Activated T-helper 9 cell treated with anti-CD3 and anti-CD28 coated beads, Interleukin-2, amount 50 U/mL, for 16 hours (primary cell): ENCODE results near the gene RGS9BP.
"Not testable (repeated sequence)": the region's sequence is repeated elsewhere in the genome, so short reads cannot be mapped to it uniquely, and the experiment has no call there.

ENCODE experiments used
- DNase-seq: peaks from one replicate; pipeline ENCODE4 v3.0.0-alpha.2; 2020; ENCODE audit warnings: low read depth

Gene RGS9BP, protein sequence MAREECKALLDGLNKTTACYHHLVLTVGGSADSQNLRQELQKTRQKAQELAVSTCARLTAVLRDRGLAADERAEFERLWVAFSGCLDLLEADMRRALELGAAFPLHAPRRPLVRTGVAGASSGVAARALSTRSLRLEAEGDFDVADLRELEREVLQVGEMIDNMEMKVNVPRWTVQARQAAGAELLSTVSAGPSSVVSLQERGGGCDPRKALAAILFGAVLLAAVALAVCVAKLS

DNA sequence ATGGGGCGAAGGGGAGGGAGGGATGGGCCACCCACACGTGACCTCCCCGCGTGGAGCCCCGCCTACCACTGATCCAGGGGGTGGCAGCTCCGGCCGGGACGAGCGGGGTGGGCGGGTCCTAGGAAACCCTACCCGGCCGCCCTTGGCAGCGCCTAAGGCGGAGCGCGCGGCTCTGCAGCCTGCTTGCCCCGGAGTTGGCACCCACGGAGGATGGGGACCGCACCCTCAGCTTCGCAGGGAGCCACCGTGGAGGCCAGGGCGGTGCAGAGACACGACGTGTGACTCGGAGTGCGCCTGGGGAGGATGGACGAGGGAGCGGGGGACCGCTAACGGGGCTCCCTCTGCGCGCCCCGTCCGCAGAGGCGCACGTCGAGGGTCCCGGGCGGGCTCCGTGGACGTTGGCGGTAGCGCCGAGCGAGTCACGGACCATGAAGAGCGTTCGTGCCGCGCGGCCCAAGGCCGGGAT lies at the start of gene RGS9BP:
Gene RGS9BP (plus strand): TSS at position 129 of the 466 bp plus-strand sequence. CDS start 416 bp downstream, outside the sequence.
- DNase-seq, result peak; percentile 47

DNA sequence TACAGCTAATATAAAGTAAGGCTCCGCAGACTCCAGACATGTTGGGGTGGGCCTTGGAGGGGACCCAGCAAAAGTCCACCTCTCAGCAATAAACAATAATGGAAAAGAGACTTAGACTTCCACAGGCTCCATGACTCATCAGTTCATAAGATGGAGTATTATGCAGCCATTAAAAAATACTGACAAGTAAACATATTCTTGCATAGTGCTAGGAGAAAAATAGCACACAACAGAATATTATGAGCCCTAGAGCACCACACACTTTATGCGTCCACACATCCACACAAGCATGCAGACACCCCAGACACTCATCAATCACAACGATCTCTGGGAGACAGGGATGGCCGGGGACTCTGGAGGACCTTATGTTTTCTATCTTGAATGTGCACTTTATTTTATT lies 48.7 kb upstream of the RGS9BP start:
- no peak for DNase-seq

DNA sequence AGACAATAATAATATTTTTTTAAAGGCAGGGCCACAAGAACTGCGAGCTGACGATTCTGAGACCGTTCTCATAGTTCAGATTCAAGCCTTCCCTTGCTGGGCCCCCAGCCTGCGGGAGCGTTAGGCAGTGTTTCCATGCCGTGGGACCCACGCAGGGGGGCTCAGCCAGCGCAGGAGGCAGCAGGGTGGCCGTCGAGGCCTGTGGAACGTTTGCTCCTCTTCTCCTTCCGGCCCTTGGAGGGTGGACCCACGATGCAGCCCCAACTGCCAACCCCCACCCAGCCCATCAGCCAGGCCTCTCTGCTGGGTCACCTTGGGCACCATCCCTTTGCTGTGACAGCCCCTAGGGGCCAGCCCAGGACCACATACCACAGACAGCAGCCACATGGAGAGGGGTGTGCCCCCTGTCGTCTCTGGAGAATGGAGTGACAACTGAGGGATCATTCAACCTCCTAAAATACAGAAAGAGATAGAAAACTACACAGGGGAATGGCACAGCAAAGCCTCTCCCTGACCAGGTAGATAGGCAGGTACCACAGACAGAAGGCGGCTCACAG lies 47.9 kb upstream of the RGS9BP start:
- DNase-seq, result no peak

DNA sequence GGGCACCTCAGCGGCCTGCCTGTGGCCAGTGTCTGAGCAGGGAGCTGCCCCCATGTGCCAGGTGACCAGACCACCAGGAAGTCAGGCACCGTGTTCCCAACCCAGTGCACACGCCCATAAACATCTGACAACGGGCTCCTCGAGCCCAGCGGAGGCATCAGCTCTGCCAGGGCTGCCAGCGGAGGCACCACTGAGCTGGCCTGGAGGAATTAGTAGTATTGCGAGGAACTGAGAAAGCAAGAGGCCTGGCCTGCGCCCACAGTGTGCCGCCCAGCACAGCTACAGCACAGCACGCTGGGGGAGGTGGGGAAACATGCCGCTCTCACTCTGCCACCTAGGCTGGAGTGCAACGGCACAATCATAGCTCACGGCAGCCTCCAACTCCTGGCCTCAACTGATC lies 45.3 kb upstream of the RGS9BP start:
- DNase-seq, result no peak

DNA sequence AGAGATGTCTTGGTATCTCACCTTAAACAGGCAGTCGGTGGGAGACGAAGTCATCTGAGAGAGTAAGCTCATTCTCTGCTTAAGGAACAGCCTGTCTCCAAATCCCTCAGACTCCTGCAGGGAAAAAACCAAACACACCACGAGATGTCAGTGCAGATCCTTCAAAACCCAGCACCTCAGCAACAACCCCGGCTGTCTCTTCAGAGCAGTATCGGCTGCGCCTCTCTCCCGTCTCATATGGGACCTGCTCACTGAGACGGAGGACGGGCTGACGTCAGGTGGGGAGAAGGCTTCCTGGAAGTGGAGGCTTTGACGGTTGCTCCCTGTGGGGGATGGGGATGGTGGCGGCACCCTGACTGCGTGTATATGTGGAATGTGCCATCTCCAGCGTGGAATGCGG lies 44.3 kb upstream of the RGS9BP start:
- no peak for DNase-seq

DNA sequence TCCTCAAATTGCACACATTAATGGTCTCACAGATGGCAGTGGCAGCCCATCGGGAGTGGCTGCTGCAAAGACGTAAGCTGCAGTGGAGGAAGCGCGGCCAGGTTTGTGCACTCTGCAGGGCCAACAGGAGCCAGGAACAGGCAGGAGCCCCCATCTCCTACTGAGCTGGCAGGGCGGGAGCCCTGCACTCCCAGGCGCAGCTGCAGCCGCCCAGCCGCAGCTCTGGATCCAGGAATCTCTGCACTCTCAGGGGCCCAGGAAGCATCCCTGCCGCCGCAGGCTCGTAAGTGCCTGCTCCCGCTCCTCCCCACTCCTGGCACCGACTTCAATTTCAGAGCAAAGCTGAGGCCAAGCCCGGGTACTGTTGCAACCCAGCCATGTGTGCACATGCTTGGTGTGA lies 38.2 kb upstream of the RGS9BP start:
- DNase-seq, result no peak

DNA sequence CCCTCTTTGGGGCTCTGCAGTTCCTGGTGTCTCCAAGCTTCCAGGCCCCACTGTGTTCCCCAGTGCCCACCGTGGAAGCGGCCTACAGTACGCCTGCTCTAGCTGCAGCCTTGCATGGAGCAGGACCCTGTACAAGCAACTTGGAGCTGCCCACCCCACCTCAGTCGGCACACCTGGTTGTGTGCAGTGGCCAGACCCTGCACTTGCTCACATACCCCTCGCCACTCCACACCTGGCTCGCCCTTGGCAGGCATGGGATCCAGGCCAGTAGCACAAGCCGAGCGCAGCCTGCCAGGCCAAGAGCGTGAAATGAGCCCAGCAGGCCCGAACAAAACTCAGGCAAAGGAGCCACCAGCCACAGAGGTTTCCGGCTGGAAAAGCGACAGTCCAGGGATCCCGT lies 37.0 kb upstream of the RGS9BP start:
- no peak for DNase-seq

DNA sequence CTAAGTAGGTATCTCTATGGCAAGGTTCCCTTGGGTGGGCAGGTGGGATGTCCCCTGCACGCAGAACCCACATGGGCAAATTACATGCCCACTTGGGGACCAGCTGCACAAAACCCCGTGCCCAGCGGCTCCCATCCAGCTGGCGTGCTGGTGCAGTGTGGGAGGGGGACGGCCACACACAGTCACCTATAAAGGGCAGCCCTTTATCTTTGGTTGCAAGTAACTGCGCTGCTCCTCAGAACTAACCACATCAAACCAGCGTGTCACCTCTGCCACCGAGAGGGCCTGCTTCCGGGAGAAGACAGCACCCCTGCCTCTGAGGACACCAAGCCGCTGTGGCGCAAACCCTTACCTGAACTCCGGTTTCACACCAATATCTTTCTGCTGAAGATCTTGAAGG lies 32.9 kb upstream of the RGS9BP start:
- peak; percentile 25 for DNase-seq

DNA sequence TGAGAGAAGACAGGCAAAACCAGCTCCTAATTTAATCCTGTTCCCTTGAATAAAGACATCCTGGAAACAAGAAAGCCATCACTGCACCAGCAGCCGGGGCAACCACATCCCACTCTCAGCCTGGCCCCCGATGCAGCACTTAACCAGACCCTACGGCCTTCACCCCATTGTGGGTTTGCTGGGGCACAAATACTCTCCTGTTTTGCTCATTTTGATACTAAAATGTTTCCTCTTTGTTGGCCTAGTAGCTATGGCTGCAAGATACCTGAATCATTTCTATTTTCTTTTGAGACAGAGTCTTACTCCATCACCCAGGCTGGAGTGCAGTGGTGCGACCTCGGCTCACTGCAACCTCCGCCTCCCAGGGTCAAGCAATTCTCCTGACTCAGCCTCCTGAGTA lies 29.1 kb upstream of the RGS9BP start:
- no peak for DNase-seq

DNA sequence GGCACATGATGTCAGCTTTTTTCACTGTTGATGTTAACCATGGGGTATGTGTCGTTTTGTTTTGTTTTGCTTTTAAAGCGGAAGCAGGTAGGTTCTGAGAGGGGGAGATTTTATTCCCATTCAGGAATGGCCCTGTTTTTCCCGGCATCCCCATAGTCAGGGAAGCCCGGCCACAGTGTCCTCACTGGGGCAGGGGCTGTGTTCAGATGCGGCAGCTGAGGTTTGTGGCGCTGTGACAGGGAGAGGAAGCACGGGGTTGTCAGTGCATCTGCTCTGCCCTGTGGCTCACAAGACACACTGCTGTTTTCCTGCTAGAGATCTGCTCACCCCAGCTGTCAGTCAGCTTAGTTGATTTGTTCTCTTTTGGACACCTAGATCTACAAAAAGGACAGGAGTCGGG lies 28.3 kb upstream of the RGS9BP start:
- DNase-seq, result no peak

DNA sequence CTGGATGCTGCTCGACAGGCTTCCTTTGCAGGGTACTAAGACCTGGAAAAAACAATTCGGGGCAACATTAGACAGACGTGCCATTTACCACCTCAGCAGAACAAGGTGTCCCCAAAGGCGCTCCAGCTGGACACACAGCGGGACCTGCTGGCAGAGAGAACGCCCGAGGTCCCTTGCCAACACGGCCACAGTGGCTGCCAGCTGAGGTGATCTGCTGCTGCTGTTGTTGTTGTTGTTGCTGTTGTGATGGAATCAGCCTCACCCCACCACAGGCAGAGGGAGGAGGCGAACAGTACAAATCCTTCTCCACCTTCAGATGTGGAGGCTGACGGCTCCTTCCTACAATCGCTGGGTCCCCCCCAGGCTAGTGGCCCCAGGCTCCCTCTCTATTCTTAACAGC lies 25.9 kb upstream of the RGS9BP start:
- no peak for DNase-seq

DNA sequence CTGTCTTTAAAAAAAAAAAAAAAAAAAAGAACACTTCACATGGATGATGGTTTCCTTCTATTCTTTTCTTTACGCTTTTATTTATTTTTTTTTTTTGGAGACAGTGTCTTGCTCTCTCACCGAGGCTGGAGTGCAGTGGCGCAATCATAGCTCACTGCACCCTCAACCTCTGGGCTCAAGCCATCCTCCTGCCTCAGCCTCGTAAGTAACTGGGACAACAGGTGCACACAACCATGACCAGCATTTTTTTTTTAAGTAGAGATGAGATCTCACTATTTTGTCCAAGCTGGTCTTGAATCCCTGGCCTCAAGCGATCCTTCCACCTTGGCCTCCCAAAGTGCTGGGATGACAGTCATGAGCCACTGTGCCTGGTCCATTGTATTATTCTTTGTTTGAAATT lies 25.0 kb upstream of the RGS9BP start:
- no peak for DNase-seq

DNA sequence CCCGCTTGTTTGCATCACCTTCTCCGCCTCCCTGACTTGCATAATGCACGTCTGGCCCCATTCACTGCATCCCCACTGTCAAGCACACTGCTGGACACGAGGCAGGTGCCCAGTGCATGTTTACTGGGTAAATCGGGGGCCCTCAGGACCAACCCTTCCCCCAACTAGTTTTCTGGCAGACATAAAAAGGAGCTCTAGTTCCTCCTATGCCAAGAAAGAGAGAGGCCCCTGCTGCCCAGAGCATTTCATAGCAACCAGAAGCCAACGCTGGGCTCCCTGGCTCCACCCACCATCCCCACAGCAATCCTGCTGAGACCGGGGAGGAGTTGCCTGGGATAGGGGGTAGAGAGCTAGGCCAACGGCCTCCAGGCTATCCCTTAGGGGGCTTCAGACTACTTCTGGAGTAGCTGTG lies 23.9 kb upstream of the RGS9BP start:
- no peak for DNase-seq

DNA sequence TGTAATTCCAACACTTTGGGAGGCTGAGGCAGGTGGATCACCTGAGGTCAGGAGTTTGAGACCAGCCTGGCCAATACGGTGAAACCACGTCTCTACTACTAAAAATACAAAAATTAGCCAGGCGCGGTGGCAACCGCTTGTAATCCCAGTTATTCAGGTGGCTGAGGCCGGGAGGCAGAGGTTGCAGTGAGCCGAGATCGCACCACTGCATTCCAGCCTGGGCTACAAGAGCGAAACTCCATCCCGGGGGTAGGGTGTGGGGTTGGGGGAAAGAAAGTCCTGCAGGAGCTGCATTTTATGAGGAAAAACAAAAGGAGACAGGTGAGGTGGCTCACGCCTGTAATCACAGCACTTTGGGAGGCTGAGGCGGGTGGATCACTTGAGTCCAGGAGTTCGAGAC lies 23.3 kb upstream of the RGS9BP start:
- DNase-seq, result not testable (repeated sequence)

DNA sequence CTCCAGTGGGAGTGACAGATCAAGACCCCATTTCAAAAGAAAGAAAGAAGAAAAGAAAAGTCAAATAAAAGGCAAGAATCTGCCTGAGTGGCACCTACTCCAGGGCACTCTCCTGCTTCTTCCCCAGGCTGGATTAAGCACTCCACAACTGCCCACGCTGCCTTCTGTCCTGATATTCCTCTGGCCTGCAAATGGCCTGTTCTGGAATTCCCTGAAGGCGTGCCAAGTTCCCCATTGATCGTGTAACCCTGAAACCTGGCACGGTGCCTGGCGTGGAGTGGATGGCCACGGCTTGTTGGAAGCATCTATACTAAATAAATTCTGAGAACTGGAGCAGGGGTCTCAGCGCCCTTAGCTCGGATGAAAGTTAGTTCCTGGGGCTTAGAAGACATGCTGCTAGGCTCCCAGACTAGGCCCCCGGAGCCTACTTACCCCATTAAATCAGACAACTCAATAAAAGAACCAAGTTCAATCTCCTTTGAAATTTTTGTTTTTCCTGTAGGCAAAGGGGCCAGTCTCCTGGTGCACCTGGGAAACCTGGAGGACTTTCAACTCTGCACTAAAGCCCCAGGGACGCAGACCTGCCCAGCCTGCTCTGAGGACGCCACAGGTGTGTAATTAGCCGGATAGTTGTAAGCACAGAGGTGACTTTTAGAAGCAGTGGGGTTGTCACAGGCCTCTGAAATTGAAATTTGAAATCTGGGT lies 22.6 kb upstream of the RGS9BP start:
- no peak for DNase-seq

DNA sequence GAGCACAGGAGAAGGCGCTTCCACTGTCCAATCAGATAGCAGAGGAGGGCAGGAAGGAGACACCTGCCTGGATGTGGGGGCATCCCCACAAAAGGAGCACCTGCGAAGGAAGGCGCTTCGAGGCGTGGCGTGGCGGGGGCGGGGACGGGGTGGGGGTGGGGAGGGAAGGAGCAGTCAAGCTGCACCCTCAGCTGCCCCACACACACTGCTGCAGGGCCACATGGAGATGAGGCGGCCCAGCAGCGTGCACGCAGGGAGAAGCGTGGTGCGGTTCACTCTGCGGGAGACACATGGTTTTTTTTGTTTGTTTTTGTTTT lies 22.1 kb upstream of the RGS9BP start:
- DNase-seq, result no peak

DNA sequence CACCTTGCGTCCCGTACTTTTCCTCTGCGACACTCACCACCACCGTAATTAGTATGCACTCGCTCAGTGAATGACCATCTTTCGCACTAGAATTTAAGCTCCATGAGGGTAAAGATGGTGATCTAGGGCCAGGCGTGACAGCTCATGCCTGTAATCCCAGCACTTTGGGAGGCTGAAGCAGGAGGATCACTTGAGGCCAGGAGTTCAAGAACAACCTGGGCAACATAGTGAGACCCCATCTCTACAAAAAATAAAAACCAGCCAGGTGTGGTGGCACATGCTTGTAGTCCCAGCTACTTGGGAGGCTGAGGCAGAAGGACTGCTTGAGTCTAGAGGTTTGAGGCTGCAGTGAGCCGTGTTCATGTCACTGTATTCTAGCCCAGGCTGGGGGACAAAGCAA lies 19.3 kb upstream of the RGS9BP start:
- DNase-seq, result not testable (repeated sequence)

DNA sequence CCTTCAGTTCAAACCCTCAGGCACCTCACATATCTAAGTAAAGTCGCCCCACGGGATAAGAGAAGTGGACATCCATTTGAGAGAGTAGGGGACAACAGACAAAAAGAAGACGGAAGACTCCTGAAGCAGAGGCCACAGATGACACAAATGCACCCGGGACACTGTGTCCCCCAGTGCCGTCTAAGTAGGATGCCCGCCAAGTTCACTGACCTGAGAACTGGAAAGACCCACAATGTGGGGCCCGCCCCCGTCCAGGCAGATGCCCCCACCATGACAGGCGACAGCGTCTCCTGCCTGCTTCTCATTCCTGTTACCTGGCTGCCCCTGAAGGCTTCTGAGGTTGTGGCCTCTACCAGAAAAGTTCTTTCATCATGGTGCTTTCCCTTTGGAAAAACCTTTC lies 17.6 kb upstream of the RGS9BP start:
- no peak for DNase-seq

DNA sequence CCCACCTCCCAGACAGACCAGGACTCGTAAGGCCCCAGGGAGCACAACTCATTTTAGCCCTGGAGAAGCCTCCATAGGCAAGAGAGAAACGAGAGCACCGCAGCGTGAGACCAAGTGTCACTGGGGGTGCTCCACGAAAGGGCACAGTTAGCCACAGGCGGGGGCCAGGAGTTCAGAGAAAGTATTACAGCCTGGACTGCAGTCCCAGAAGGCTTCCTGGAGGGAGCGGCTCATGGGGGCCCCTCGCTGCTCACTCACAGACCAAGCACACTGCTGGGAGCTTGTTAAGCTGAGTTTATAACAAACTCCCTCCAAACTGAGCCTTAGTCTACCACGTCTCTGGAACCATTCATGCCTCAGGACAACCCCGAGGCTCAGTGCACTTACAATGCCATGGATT lies 17.1 kb upstream of the RGS9BP start:
- no peak for DNase-seq

DNA sequence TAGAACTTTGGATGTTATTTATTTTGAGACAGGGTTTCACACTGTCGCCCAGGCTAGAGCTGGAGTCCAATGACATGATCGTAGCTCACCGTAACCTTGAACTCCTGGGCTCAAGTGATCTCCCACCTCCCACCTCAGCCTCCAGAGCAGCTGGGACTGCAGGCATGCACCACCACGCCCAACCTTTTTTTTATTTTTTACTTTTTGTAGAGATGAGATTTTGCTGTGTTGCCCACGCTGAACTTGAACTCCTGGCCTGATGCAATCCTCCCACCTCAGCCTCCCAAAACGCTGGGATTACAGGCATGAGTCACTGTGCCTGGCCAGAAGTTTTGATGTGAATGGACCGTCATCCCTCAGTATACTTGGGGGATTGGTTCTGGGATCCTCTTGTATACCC lies 14.3 kb upstream of the RGS9BP start:
- DNase-seq, result no peak

DNA sequence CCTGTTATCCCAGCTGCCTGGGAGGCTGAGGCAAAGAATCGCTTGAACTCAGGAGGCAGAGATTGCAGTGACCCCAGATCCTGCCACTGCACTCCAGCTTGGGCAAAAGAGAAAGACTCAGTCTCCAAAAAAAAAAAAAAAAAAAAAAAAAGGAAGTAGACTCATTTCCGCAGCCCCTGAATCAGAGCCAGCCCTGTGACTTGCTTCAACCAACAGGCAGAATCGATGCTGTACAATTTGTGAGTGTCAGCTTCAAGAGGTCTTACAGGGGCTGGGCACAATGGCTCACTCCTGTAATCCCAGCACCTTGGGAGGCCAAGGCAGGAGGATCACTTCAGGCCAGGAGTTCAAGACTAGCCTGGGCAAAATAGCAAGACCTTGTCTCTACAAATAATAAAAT lies 13.5 kb upstream of the RGS9BP start:
- DNase-seq, result no peak

DNA sequence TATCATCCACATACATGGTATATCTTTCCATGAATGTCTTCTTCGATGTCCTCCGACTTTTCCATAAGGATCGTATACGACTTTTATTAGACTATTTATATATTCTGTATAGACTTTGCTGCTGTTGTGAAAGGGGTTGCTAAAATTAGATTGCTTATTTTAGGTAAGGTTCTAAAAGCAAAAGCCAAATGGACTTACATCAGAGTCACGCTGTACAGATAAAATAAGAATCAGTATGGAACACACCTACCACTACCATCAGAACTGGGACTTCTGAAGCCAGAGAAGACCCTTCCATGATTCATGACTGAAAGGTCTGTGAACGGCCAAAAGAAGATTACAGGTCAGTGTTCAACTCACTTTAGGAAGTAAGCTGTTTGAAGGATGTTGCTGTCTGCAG lies 9.6 kb upstream of the RGS9BP start:
- no peak for DNase-seq

DNA sequence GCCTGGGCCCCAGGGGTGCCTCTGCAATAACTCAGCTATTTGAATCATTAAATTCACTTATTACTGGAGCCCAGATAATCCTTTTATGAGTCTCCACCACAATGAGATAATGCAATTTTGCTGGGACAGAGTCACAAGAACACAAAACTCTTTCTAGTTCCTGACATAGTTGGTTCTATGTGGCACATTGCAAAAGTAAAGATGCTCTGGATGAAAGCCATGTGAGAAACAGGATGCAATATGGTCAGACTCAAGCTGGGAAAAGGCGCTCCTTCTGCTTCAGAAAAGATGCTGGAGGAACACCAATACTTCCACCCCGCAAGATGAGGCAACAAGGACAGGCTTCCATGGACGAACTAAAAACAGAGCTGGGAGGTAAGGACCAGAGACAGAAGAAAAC lies 6.3 kb upstream of the RGS9BP start:
- DNase-seq, result no peak
